Stimulated activated CD8-positive, alpha-beta memory T cell treated with anti-CD3 and anti-CD28 coated beads, Interleukin-15, amount 100 ng/mL, for 4 hours (primary cell): ENCODE results near the gene RAB12.
A peak's percentile ranks its signal among the peaks of the same experiment; 100 is the strongest.
"Not testable (repeated sequence)": the region's sequence is repeated elsewhere in the genome, so short reads cannot be mapped to it uniquely, and the experiment has no call there.

Experiments used
- DNase-seq, 2 donors: peaks; one replicate each; pipeline ENCODE4 v3.0.0-alpha.2; 2020; ENCODE audit warnings: low read depth in 2 of 2

RAB12 gene

GRCh38 chr18:8608795-8609658, at the start of gene RAB12:
TSS of gene RAB12 (plus strand) at chr18:8609437. CDS start at chr18:8609440, 3 bp downstream.
- DNase-seq, result peak; percentile 65 to 78

- DNase-seq, result no peak
These were observed 49.5 kb upstream of the RAB12 start for GRCh38 chr18:8559612-8560186.

- no peak for DNase-seq
These were observed 47.9 kb upstream of the RAB12 start for GRCh38 chr18:8561123-8561910.

- no peak for DNase-seq
These were observed 47.2 kb upstream of the RAB12 start for GRCh38 chr18:8562070-8562469.

- no peak for DNase-seq
These were observed 46.3 kb upstream of the RAB12 start for GRCh38 chr18:8562919-8563318.

- DNase-seq, result no peak
These were observed 37.8 kb upstream of the RAB12 start for GRCh38 chr18:8571399-8571798.

- DNase-seq, result not testable (repeated sequence)
These were observed 35.5 kb upstream of the RAB12 start for GRCh38 chr18:8573766-8574165.

GRCh38 chr18:8584798-8585197, 24.4 kb upstream of the RAB12 start:
- DNase-seq, result no peak

GRCh38 chr18:8586941-8587340, 22.3 kb upstream of the RAB12 start:
- no peak for DNase-seq

- no peak for DNase-seq
These were observed 13.8 kb upstream of the RAB12 start for GRCh38 chr18:8595445-8595844.

- DNase-seq, result no peak
These were observed 7.8 kb upstream of the RAB12 start for GRCh38 chr18:8601277-8602032.

GRCh38 chr18:8602040-8602439, 7.2 kb upstream of the RAB12 start:
- no peak for DNase-seq

GRCh38 chr18:8602557-8602956, 6.7 kb upstream of the RAB12 start:
- DNase-seq, result no peak

- no peak for DNase-seq
These were observed 5.3 kb upstream of the RAB12 start for GRCh38 chr18:8603663-8604520.

- DNase-seq, result no peak
These were observed 3.3 kb upstream of the RAB12 start for GRCh38 chr18:8605974-8606373.

GRCh38 chr18:8607776-8608742, 1.2 kb upstream of the RAB12 start:
- DNase-seq, result no peak

GRCh38 chr18:8609659-8610458, 622 bp downstream of the RAB12 start:
- no peak for DNase-seq

- DNase-seq, result no peak
These were observed 1.2 kb downstream of the RAB12 start for GRCh38 chr18:8610459-8610851.
